Epithelial cell of proximal tubule (primary cell): Measurements from ENCODE around the gene TMPRSS13. TPM values are rescaled to one million over a fixed set of nuclear protein-coding genes. Genes with fewer than 3 reads are reported as not detected.

Source experiments
- DNase-seq: peaks from one replicate; pipeline ENCODE4 v3.0.0-alpha.2; 2011; ENCODE audit warnings: low read depth
- H3K4me3 ChIP-seq: 2 replicates; pipeline ENCODE4 v1.5.1; 2011; ENCODE audit warnings: low read depth, mild to moderate bottlenecking, low read length
- CTCF ChIP-seq: conservative IDR thresholded peaks from 2 replicates; pipeline ENCODE4 v1.5.1; 2012; ENCODE audit warnings: low read depth, mild to moderate bottlenecking, low read length
- total RNA-seq: library from RNA; depleted of rRNA; stranded (reverse); fragments of >200 nt; gene quantifications from 2 replicates; pipeline ENCODE4 v1.2.3, GENCODE V29; 2015

Gene TMPRSS13
- total RNA-seq, 1 donor from 2014 or later: 0.63 TPM

- no peak for TF ChIP-seq CTCF
- H3K4me3 ChIP-seq: no peak overlapping the region
- no peak for DNase-seq
Observed at GRCh38 chr11:117923275-117923674, 5.9 kb downstream of the TMPRSS13 start.

- DNase-seq: no peak
- TF ChIP-seq CTCF: no peak
- H3K4me3 ChIP-seq: no peak overlapping the region
Observed at GRCh38 chr11:117921893-117922292, 7.3 kb downstream of the TMPRSS13 start.

GRCh38 chr11:117921456-117921855 lies 7.7 kb downstream of the TMPRSS13 start:
- TF ChIP-seq CTCF: no peak
- no peak for DNase-seq

GRCh38 chr11:117919781-117920221 lies 9.4 kb downstream of the TMPRSS13 start:
- TF ChIP-seq CTCF: no peak
- no peak for DNase-seq
- H3K4me3 ChIP-seq: no peak overlapping the region

More at GRCh38 chr11:117921456-117921855, 7.7 kb downstream of the TMPRSS13 start:
- H3K4me3 ChIP-seq: no peak overlapping the region

DNA sequence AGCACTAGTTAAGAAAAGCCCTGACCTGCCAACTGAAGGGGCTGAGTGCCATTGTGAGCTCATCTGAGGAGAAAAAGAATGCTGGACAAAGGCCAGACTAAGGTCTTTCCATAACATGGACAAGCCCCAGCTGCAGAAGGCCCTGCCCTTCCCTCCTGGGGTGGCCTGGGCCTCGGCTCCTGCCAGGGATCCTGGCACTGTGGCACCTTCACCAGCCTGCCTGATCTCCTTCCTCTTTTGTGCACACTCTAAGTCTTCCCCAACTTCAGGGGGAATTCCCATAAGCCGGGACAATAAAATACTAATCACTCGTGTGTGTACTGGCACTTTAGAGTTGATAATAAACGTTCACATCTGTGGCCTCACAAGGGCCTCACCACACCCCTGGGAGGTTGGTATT lies 9.9 kb downstream of the TMPRSS13 start:
- no peak overlapping the region for H3K4me3 ChIP-seq
- TF ChIP-seq CTCF: no peak
- DNase-seq: no peak

DNA sequence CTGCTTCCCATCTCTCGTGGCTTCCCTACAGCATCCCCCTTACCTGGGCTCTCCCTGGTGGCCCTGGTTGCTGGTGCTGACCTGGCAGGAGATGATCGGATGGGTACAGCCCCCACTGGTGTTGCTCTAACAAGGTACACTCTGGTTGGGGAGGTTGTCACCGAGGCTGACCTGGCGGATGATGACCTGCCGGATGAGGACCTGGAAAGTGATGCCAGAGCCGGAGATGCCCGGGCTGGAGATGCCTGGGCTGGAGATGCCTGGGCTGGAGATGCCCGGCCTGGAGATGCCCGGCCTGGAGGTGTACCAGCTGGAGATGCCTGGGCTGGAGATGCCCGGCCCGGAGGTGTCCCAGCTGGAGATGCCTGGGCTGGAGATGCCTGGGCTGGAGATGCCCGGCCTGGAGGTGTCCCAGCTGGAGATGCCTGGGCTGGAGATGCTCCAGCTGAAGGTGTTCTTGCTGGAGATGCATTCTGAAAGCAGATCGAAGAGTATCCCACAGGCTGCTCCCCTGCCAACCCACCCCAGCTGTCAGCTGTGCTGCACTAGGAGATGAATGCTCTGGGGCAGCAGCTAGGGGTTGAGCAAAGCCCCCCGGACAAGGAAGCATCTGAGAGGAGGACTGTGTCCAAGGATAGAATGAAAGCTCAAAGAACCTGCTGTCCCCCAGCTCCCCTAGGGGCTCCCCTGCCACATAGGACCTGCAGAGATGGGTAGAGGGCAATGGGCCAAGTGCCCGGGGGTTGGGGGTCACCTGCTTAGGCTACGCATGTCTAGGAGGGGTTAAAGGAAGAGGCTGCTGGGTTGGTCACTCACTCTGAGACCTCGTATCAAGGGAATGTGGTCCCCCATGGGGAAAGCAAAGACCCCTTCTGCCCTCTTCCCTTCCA lies 10.6 kb downstream of the TMPRSS13 start:
- DNase-seq: no peak
- H3K4me3 ChIP-seq: no peak overlapping the region
- TF ChIP-seq CTCF: no peak
